Smooth muscle cell (in vitro differentiated cells): ENCODE results near the gene MED28. TPM values are rescaled to one million over a fixed set of nuclear protein-coding genes. Genes with fewer than 3 reads are reported as not detected.
A peak's percentile ranks its signal among the peaks of the same experiment; 100 is the strongest.

ENCODE experiments used
- DNase-seq: peaks from one replicate; lab custom pipeline; 2025; ENCODE audit not compliant: unreplicated experiment; lab: John Stamatoyannopoulos, UW
- H2AFZ ChIP-seq: fragments of 200-600 bp; sonication (generic); 2 replicates; pipeline ENCODE4 v1.6.0; 2016; ENCODE audit warnings: antibody characterized with exemption, low read depth, mild to moderate bottlenecking
- H3F3A ChIP-seq: fragments of 200-600 bp; sonication (generic); 2 replicates; pipeline ENCODE4 v1.6.0; 2017; ENCODE audit warnings: antibody characterized with exemption, low read depth
- H3K27ac ChIP-seq: fragments of 200-600 bp; sonication (generic); 2 replicates; pipeline ENCODE4 v1.5.1; 2016; ENCODE audit warnings: low read depth, mild to moderate bottlenecking
- H3K27me3 ChIP-seq: fragments of 200-600 bp; sonication (generic); 2 replicates; pipeline ENCODE4 v1.6.1; 2016; ENCODE audit warnings: low read depth, mild to moderate bottlenecking
- H3K36me3 ChIP-seq: fragments of 200-600 bp; sonication (generic); 2 replicates; pipeline ENCODE4 v1.5.1; 2016; ENCODE audit warnings: low read depth
- H3K4me1 ChIP-seq: fragments of 200-600 bp; sonication (generic); 2 replicates; pipeline ENCODE4 v1.5.1; 2016; ENCODE audit warnings: low read depth
- H3K4me2 ChIP-seq: fragments of 200-600 bp; sonication (generic); 2 replicates; pipeline ENCODE4 v1.6.0; 2016; ENCODE audit warnings: mild to moderate bottlenecking
- H3K4me3 ChIP-seq: fragments of 200-600 bp; sonication (generic); 2 replicates; pipeline ENCODE4 v1.5.1; 2016; ENCODE audit warnings: mild to moderate bottlenecking
- H3K79me2 ChIP-seq: fragments of 200-600 bp; sonication (generic); 2 replicates; pipeline ENCODE4 v1.6.0; 2016; ENCODE audit warnings: low read depth, mild to moderate bottlenecking
- H3K9ac ChIP-seq: fragments of 200-600 bp; sonication (generic); 2 replicates; pipeline ENCODE4 v1.6.0; 2016; ENCODE audit warnings: low read depth
- H3K9me3 ChIP-seq: fragments of 200-600 bp; sonication (generic); replicated peaks from 2 replicates; pipeline ENCODE4 v1.5.1; 2016; ENCODE audit warnings: low read depth
- H4K20me1 ChIP-seq: fragments of 200-600 bp; sonication (generic); 2 replicates; pipeline ENCODE4 v1.6.0; 2016; ENCODE audit warnings: low read depth
- CTCF ChIP-seq: fragments of 200-600 bp; sonication (generic); IDR thresholded peaks from 2 replicates; pipeline ENCODE4 v1.5.1; 2017; ENCODE audit warnings: borderline replicate concordance, mild to moderate bottlenecking, antibody characterized with exemption; ENCODE audit not compliant: insufficient read depth, poor library complexity, severe bottlenecking
- WGBS: methylation state at CpG from one replicate; pipeline ENCODE4 v1.1.7; 2016; ENCODE audit warnings: low lambda C conversion rate; 5-methylcytosine and 5-hydroxymethylcytosine counted together
- polyA plus RNA-seq: library from polyadenylated mRNA; unstranded; fragments of >200 nt; fragmentation: Nextera tagmentation; extraction: Ambion mirVana; gene quantifications from 2 replicates; pipeline ENCODE4 v1.2.1, GENCODE V29; 2016
- total RNA-seq: library from RNA; depleted of rRNA; stranded (reverse); fragments of >200 nt; gene quantifications from 2 replicates; pipeline ENCODE4 v1.2.3, GENCODE V29; 2014

MED28 gene
- total and polyA plus RNA-seq, 2 experiments from 2014 or later: 10.9 to 39.5 TPM

DNA sequence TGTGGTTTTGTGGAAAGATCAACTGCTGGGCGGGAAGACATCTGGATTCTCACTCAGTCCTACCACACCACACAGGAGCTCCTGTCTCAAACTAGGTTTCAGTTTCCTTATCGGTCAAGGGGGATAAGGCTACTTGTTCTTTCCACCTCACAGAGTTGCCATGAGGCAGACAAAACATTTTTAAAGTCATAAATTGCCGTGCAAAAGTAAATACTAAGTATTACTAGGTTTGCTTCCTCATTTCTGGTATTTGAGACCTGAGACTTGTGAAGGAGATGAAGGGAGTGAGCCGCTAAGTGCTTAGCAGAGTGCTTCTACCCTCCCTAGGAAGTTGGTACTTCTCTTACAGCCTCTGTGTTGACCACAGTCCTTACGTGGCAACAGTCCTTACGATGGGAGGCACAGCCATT, 36.0 kb upstream of the MED28 start:
- peak overlapping the region; percentile 68 for H3K4me3 ChIP-seq
- whole genome bisulfite sequencing: 92% methylated on average over 6 of the region's 6 CpGs
- peak overlapping the region; percentile 84 for H3K9ac ChIP-seq
- H3K27me3 ChIP-seq: no peaks in the 10 kb centered on the region
- no peak overlapping the region for H2AFZ ChIP-seq
- H3F3A ChIP-seq: no peaks in the 10 kb centered on the region
- no peak for DNase-seq
- H3K9me3 ChIP-seq: no peaks in the 10 kb centered on the region
- peaks cover 6% of the 10 kb centered on the region for H3K4me1 ChIP-seq
- no peak overlapping the region for H3K27ac ChIP-seq
- TF ChIP-seq CTCF: no peak
- H3K36me3 ChIP-seq: peaks cover 4% of the 10 kb centered on the region
- H3K79me2 ChIP-seq: peaks cover 7% of the 10 kb centered on the region
- peak overlapping the region; percentile 91 for H3K4me2 ChIP-seq
- H4K20me1 ChIP-seq: no peaks in the 10 kb centered on the region

GRCh38 chr4:17580969-17581368, 33.5 kb upstream of the MED28 start:
- no peak for DNase-seq

DNA sequence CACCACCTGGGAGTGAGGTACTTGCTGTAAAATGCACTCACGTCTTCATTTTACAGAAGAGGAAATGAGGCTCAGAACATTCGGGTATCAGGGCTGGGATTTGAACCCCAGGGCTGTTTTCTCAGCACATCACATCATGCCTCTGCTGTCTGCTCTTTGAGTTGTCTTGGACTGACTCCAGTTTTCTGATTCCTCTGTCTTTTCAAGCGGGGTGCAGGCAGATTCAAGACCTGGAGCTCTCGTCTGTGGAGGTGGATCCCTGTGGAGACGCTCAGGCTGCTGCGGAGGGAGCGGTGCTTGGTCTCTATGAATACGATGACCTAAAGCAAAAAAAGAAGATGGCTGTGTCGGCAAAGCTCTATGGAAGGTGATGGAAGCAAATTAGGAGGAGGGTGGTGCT, 31.2 kb upstream of the MED28 start:
- 96% methylated on average over 9 of the region's 9 CpGs for WGBS
- TF ChIP-seq CTCF: no peak
- Histone ChIP-seq H3K9me3 (no peaks in the 10 kb centered on the region), H3K4me3 (no peak overlapping the region), H3K27me3 (no peaks in the 10 kb centered on the region), H3K27ac (no peak overlapping the region), H2AFZ (no peak overlapping the region), H4K20me1 (no peaks in the 10 kb centered on the region), H3K79me2 (peaks cover 7% of the 10 kb centered on the region), H3F3A (no peaks in the 10 kb centered on the region), H3K4me1 (peaks cover under 1% of the 10 kb centered on the region), H3K9ac (no peak overlapping the region), H3K36me3 (peaks cover 4% of the 10 kb centered on the region), H3K4me2 (no peak overlapping the region)
- no peak for DNase-seq

More at GRCh38 chr4:17580969-17581368, 33.5 kb upstream of the MED28 start:
- Histone ChIP-seq H3K4me3 (no peak overlapping the region), H3F3A (no peaks in the 10 kb centered on the region), H3K4me2 (no peak overlapping the region), H3K79me2 (peaks cover 7% of the 10 kb centered on the region), H3K4me1 (peaks cover 6% of the 10 kb centered on the region), H3K27ac (no peak overlapping the region), H3K9me3 (no peaks in the 10 kb centered on the region), H2AFZ (no peak overlapping the region), H3K36me3 (peaks cover 4% of the 10 kb centered on the region), H3K9ac (no peak overlapping the region), H4K20me1 (no peaks in the 10 kb centered on the region), H3K27me3 (no peaks in the 10 kb centered on the region)
- WGBS: 97% methylated on average over 7 of the region's 7 CpGs
- TF ChIP-seq CTCF: no peak

DNA sequence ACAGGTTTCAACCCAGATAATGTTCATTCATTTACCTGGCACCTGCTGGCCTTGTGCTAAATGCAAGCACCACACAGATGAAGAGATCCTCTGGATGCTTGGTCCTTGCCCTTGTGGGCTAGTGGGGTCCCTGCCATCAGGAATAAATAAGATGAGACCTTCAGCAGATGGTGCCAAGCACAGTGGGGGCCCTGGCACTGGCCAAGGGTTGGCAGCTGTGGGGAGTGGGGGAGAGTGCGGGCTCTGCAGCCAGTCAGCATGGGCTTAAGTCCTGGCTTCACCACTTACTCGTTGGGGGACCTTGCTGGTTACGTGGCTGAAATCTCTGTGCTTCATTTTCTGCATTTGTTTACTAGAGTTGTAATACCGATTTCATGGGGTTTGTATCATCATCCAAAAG, 30.5 kb upstream of the MED28 start:
- DNase-seq: no peak
- Histone ChIP-seq H3K27ac (no peak overlapping the region), H3K4me1 (no peaks in the 10 kb centered on the region), H3F3A (no peaks in the 10 kb centered on the region), H3K79me2 (peaks cover 7% of the 10 kb centered on the region), H3K27me3 (no peaks in the 10 kb centered on the region), H2AFZ (no peak overlapping the region), H3K4me3 (no peak overlapping the region), H3K9ac (no peak overlapping the region), H3K4me2 (no peak overlapping the region), H4K20me1 (no peaks in the 10 kb centered on the region), H3K9me3 (no peaks in the 10 kb centered on the region), H3K36me3 (peaks cover 4% of the 10 kb centered on the region)
- no peak for TF ChIP-seq CTCF
- 98% methylated on average over 4 of the region's 4 CpGs for WGBS
